GM23338 (cell line): ENCODE data around the gene ZXDC. TPM values are rescaled to one million over a fixed set of nuclear protein-coding genes. Genes with fewer than 3 reads are reported as not detected.

Source experiments
- CTCF ChIP-seq, 2 experiments: fragments of 200-600 bp in 1 of 2; sonication (generic) in 1 of 2; conservative IDR thresholded peaks; 2 replicates each; pipeline versions ENCODE4 v1.5.1 to v1.6.1; 2016 to 2017; ENCODE audit warnings: antibody characterized with exemption in 2 of 2, low read depth in 2 of 2, mild to moderate bottlenecking in 2 of 2, moderate library complexity in 1 of 2
- JUNB ChIP-seq: IDR thresholded peaks from one replicate; pipeline ENCODE4 v1.6.1; 2016; ENCODE audit warnings: antibody characterized with exemption; ENCODE audit not compliant: unreplicated experiment
- NANOG ChIP-seq: IDR thresholded peaks from 2 replicates; pipeline ENCODE4 v1.6.1; 2016; ENCODE audit warnings: antibody characterized with exemption, borderline replicate concordance
- ZNF331 ChIP-seq: fragments of 250-450 bp; sonication (Bioruptor Pico); IDR thresholded peaks from 2 replicates; pipeline ENCODE4 v1.5.0; 2020; ENCODE audit warnings: low read depth, mild to moderate bottlenecking, moderate library complexity
- polyA plus RNA-seq: library from polyadenylated mRNA; unstranded; fragments of >200 nt; fragmentation: Nextera tagmentation; extraction: Ambion mirVana; gene quantifications from 2 replicates; pipeline ENCODE4 v1.2.1, GENCODE V29; 2016
- total RNA-seq: library from RNA; depleted of rRNA; stranded (reverse); fragments of >200 nt; shearing (Covaris generic); gene quantifications from 2 replicates; pipeline ENCODE4 v1.2.3, GENCODE V29; 2014
- TF ChIP-seq, protein P1 (sequence below): fragments of 250-450 bp; sonication (Bioruptor Pico); IDR thresholded peaks from 2 replicates; pipeline ENCODE4 v1.5.0; 2020; ENCODE audit warnings: mild to moderate bottlenecking, moderate library complexity
- TF ChIP-seq, protein P2 (sequence below): IDR thresholded peaks from 2 replicates; pipeline ENCODE4 v1.6.1; 2016; ENCODE audit warnings: antibody characterized with exemption

The ZXDC gene
- total and polyA plus RNA-seq, 2 experiments from 2014 or later = 5.7 to 45.1 TPM

GRCh38 chr3:126416943-126417342 lies 58.7 kb downstream of the ZXDC start (continued):
- TF ChIP-seq, protein P1, sequence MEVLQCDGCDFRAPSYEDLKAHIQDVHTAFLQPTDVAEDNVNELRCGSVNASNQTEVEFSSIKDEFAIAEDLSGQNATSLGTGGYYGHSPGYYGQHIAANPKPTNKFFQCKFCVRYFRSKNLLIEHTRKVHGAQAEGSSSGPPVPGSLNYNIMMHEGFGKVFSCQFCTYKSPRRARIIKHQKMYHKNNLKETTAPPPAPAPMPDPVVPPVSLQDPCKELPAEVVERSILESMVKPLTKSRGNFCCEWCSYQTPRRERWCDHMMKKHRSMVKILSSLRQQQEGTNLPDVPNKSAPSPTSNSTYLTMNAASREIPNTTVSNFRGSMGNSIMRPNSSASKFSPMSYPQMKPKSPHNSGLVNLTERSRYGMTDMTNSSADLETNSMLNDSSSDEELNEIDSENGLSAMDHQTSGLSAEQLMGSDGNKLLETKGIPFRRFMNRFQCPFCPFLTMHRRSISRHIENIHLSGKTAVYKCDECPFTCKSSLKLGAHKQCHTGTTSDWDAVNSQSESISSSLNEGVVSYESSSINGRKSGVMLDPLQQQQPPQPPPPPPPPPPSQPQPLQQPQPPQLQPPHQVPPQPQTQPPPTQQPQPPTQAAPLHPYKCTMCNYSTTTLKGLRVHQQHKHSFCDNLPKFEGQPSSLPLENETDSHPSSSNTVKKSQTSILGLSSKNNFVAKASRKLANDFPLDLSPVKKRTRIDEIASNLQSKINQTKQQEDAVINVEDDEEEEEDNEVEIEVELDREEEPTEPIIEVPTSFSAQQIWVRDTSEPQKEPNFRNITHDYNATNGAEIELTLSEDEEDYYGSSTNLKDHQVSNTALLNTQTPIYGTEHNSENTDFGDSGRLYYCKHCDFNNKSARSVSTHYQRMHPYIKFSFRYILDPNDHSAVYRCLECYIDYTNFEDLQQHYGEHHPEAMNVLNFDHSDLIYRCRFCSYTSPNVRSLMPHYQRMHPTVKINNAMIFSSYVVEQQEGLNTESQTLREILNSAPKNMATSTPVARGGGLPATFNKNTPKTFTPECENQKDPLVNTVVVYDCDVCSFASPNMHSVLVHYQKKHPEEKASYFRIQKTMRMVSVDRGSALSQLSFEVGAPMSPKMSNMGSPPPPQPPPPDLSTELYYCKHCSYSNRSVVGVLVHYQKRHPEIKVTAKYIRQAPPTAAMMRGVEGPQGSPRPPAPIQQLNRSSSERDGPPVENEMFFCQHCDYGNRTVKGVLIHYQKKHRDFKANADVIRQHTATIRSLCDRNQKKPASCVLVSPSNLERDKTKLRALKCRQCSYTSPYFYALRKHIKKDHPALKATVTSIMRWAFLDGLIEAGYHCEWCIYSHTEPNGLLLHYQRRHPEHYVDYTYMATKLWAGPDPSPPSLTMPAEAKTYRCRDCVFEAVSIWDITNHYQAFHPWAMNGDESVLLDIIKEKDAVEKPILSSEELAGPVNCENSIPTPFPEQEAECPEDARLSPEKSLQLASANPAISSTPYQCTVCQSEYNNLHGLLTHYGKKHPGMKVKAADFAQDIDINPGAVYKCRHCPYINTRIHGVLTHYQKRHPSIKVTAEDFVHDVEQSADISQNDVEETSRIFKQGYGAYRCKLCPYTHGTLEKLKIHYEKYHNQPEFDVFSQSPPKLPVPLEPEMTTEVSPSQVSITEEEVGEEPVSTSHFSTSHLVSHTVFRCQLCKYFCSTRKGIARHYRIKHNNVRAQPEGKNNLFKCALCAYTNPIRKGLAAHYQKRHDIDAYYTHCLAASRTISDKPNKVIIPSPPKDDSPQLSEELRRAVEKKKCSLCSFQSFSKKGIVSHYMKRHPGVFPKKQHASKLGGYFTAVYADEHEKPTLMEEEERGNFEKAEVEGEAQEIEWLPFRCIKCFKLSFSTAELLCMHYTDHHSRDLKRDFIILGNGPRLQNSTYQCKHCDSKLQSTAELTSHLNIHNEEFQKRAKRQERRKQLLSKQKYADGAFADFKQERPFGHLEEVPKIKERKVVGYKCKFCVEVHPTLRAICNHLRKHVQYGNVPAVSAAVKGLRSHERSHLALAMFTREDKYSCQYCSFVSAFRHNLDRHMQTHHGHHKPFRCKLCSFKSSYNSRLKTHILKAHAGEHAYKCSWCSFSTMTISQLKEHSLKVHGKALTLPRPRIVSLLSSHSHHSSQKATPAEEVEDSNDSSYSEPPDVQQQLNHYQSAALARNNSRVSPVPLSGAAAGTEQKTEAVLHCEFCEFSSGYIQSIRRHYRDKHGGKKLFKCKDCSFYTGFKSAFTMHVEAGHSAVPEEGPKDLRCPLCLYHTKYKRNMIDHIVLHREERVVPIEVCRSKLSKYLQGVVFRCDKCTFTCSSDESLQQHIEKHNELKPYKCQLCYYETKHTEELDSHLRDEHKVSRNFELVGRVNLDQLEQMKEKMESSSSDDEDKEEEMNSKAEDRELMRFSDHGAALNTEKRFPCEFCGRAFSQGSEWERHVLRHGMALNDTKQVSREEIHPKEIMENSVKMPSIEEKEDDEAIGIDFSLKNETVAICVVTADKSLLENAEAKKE (CRISPR knock-in tag) = no peak
- no peak for TF ChIP-seq NANOG
- no peak for TF ChIP-seq CTCF (conservative IDR thresholded peaks at IDR 0.05; ENCODE audit: low read depth in 2 of 2)
- no peak for TF ChIP-seq ZNF331 (CRISPR knock-in tag)
- no peak for TF ChIP-seq JUNB
- TF ChIP-seq, protein P2, sequence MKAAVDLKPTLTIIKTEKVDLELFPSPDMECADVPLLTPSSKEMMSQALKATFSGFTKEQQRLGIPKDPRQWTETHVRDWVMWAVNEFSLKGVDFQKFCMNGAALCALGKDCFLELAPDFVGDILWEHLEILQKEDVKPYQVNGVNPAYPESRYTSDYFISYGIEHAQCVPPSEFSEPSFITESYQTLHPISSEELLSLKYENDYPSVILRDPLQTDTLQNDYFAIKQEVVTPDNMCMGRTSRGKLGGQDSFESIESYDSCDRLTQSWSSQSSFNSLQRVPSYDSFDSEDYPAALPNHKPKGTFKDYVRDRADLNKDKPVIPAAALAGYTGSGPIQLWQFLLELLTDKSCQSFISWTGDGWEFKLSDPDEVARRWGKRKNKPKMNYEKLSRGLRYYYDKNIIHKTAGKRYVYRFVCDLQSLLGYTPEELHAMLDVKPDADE = no peak
